Uterus (tissue), 2 donors: Measurements from ENCODE around the gene LSM4.

Source experiments
- CTCF ChIP-seq, 4 experiments: fragments of 200-600 bp in 2 of 4; fragments of 450-650 bp in 2 of 4; sonication (generic) in 2 of 4; IDR thresholded peaks; one replicate each; pipeline ENCODE4 v1.5.1; 2016 to 2019; ENCODE audit warnings: antibody characterized with exemption in 4 of 4, mild to moderate bottlenecking in 2 of 4, moderate library complexity in 1 of 4
- POLR2A ChIP-seq, 2 donors: fragments of 450-650 bp; IDR thresholded peaks; one replicate each; pipeline ENCODE4 v1.6.1; 2016; ENCODE audit warnings: antibody characterized with exemption in 2 of 2, mild to moderate bottlenecking in 1 of 2, moderate library complexity in 1 of 2

GRCh38 chr19:18310118-18310909 lies 12.6 kb downstream of the LSM4 start:
- TF ChIP-seq POLR2A (IDR thresholded peaks at IDR 0.05) (no peak), CTCF (IDR thresholded peaks at IDR 0.05) (no peak)
